ENCODE results near the gene TMX2. TPM values are rescaled to one million over a fixed set of nuclear protein-coding genes. Genes with fewer than 3 reads are reported as not detected.
A peak's percentile ranks its signal among the peaks of the same experiment; 100 is the strongest.
"Not testable (repeated sequence)": the region's sequence is repeated elsewhere in the genome, so short reads cannot be mapped to it uniquely, and the experiment has no call there.

Gene TMX2
- total RNA-seq, 2 donors from 2014 or later = 92.1 to 145 TPM

GRCh38 chr11:57704932-57705331, 7.5 kb upstream of the TMX2 start:
- TF ChIP-seq, protein P1, sequence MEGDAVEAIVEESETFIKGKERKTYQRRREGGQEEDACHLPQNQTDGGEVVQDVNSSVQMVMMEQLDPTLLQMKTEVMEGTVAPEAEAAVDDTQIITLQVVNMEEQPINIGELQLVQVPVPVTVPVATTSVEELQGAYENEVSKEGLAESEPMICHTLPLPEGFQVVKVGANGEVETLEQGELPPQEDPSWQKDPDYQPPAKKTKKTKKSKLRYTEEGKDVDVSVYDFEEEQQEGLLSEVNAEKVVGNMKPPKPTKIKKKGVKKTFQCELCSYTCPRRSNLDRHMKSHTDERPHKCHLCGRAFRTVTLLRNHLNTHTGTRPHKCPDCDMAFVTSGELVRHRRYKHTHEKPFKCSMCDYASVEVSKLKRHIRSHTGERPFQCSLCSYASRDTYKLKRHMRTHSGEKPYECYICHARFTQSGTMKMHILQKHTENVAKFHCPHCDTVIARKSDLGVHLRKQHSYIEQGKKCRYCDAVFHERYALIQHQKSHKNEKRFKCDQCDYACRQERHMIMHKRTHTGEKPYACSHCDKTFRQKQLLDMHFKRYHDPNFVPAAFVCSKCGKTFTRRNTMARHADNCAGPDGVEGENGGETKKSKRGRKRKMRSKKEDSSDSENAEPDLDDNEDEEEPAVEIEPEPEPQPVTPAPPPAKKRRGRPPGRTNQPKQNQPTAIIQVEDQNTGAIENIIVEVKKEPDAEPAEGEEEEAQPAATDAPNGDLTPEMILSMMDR (IDR thresholded peaks at IDR 0.05) = no peak
- Histone ChIP-seq H3K4me3 (no peak overlapping the region), H3K4me1 (no peaks in the 10 kb centered on the region), H3K27ac (no peak overlapping the region), H3K27me3 (no peaks in the 10 kb centered on the region), H3K36me3 (peaks cover 17% of the 10 kb centered on the region), H3K9me3 (no peaks in the 10 kb centered on the region), H3K9ac (ENCODE audit: low read depth in 2 of 2, low read length in 2 of 2) (no peak overlapping the region)
- intact Hi-C loops (cut with DNase I) = no loop called here
- DNase-seq = no peak

GRCh38 chr11:57705432-57705831, 7.0 kb upstream of the TMX2 start:
- H3K4me3 ChIP-seq; H3K9ac ChIP-seq (ENCODE audit: low read depth in 2 of 2, low read length in 2 of 2); DNase-seq; H3K27ac ChIP-seq; intact Hi-C loops (cut with DNase I); H3K27me3 ChIP-seq; H3K4me1 ChIP-seq; H3K9me3 ChIP-seq: not testable (repeated sequence)
- H3K36me3 ChIP-seq = peaks cover 12% of the 10 kb centered on the region

- no peaks in the 10 kb centered on the region for H3K9me3 ChIP-seq
- no peaks in the 10 kb centered on the region for H3K27me3 ChIP-seq
- no peak overlapping the region for H3K9ac ChIP-seq (ENCODE audit: low read depth in 2 of 2, low read length in 2 of 2)
- TF ChIP-seq, protein P1 (IDR thresholded peaks at IDR 0.05) = no peak
- DNase-seq = no peak
- H3K27ac ChIP-seq = no peak overlapping the region
- H3K4me1 ChIP-seq = peaks cover 21% of the 10 kb centered on the region
- H3K36me3 ChIP-seq = no peaks in the 10 kb centered on the region
- intact Hi-C loops (cut with DNase I) = loop anchor here (5.0 kb wide), 1 partner anchor 38 kb away; no protein-coding TSS in a partner anchor
- H3K4me3 ChIP-seq = no peak overlapping the region
Measured at GRCh38 chr11:57709802-57710367, 2.5 kb upstream of the TMX2 start.

GRCh38 chr11:57711414-57712255, 758 bp upstream of the TMX2 start, which contains the start of gene MED19:
Gene MED19 (minus strand): TSS chr11:57712215. CDS start chr11:57712179, 36 bp downstream.
- TF ChIP-seq, protein P1 (IDR thresholded peaks at IDR 0.05) = no peak
- no peaks in the 10 kb centered on the region for H3K27me3 ChIP-seq
- H3K9ac ChIP-seq (ENCODE audit: low read depth in 2 of 2, low read length in 2 of 2) = peak within 1 kb of the TSS; percentile 94 to 100
- peaks cover 24% of the 10 kb centered on the region for H3K4me1 ChIP-seq
- intact Hi-C loops (cut with DNase I) = loop anchor here (5.0 kb wide), 1 partner anchor 39 kb away; no protein-coding TSS in a partner anchor
- H3K27ac ChIP-seq = peak within 1 kb of the TSS; percentile 92
- peak within 1 kb of the TSS; percentile 64 for H3K4me3 ChIP-seq
- peak; percentile 90 for DNase-seq
- no peaks in the 10 kb centered on the region for H3K9me3 ChIP-seq
- no peaks in the 10 kb centered on the region for H3K36me3 ChIP-seq

GRCh38 chr11:57713835-57714234, 1.4 kb downstream of the TMX2 start:
- DNase-seq = no peak
- peak overlapping the region; percentile 64 for H3K4me3 ChIP-seq
- peaks cover 24% of the 10 kb centered on the region for H3K4me1 ChIP-seq
- no peaks in the 10 kb centered on the region for H3K9me3 ChIP-seq
- H3K27me3 ChIP-seq = no peaks in the 10 kb centered on the region
- no peak overlapping the region for H3K27ac ChIP-seq
- intact Hi-C loops (cut with DNase I) = loop anchor here (5.0 kb wide), 1 partner anchor 42 kb away; no protein-coding TSS in a partner anchor
- TF ChIP-seq, protein P1 (IDR thresholded peaks at IDR 0.05) = no peak
- H3K36me3 ChIP-seq = no peaks in the 10 kb centered on the region
- peak overlapping the region in 1 of 2 donors; percentile 100 for H3K9ac ChIP-seq (ENCODE audit: low read depth in 2 of 2, low read length in 2 of 2)

DNA sequence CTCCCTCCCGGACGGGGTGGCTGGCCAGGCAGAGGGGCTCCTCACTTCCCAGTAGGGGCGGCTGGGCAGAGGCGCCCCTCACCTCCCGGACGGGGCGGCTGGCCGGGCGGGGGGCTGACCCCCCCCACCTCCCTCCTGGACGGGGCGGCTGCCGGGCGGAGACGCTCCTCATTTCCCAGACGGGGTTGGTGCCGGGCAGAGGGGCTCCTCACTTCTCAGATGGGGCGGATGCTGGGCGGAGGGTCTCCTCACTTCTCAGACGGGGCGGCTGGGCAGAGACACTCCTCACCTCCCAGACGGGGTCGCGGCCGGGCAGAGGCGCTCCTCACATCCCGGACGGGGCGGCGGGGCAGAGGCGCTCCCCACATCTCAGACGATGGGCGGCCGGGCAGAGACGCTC, 4.3 kb downstream of the TMX2 start:
- H3K4me1 ChIP-seq = peaks cover 20% of the 10 kb centered on the region
- DNase-seq; H3K27me3 ChIP-seq; H3K9ac ChIP-seq (ENCODE audit: low read depth in 2 of 2, low read length in 2 of 2); H3K27ac ChIP-seq; H3K9me3 ChIP-seq; H3K4me3 ChIP-seq; H3K36me3 ChIP-seq; intact Hi-C loops (cut with DNase I): not testable (repeated sequence)

All from colonic mucosa (tissue), 4 donors.